Measurements from ENCODE around the gene TRPT1.
A peak's percentile ranks its signal among the peaks of the same experiment; 100 is the strongest.

The TRPT1 gene

DNA sequence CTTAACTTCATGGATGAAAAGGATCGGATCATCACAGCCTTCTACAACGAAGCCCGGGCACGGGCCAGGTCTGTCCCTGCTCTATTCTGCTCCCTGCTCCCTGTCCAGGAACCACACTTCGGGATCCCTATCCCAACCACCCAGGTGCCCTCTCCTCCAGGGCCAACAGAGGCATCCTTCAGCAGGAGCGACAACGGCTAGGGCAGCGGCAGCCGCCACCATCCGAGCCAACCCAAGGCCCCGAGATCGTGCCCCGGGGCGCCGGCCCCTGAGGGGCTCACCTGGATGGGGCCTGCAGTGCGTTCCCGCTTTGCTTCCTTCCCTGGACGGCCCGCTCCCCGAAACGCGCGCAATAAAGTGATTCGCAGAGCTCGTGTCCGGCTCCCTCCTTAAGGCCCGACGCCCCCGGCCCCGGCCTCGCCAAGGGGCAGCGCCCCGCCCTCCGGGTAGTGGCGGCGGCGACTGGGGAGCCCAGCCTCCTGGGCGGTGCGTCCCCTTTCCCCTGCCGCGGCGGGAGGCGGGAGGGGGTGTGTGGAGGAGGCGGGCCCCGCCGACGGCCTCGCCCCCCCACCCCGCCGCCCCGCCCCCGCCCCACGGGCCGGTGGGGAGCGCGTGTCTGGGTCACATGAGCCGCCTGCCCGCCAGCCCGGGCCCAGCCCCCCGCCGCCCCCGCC lies 8.1 kb upstream of the TRPT1 start, which contains the start of gene VEGFB (continued):
- TF ChIP-seq, protein P1, sequence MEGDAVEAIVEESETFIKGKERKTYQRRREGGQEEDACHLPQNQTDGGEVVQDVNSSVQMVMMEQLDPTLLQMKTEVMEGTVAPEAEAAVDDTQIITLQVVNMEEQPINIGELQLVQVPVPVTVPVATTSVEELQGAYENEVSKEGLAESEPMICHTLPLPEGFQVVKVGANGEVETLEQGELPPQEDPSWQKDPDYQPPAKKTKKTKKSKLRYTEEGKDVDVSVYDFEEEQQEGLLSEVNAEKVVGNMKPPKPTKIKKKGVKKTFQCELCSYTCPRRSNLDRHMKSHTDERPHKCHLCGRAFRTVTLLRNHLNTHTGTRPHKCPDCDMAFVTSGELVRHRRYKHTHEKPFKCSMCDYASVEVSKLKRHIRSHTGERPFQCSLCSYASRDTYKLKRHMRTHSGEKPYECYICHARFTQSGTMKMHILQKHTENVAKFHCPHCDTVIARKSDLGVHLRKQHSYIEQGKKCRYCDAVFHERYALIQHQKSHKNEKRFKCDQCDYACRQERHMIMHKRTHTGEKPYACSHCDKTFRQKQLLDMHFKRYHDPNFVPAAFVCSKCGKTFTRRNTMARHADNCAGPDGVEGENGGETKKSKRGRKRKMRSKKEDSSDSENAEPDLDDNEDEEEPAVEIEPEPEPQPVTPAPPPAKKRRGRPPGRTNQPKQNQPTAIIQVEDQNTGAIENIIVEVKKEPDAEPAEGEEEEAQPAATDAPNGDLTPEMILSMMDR (tag by site-specific recombination; IDR thresholded peaks at IDR 0.05): peak; percentile 22; the same call in 1 of the 2 replicates
- TF ChIP-seq, protein P2, sequence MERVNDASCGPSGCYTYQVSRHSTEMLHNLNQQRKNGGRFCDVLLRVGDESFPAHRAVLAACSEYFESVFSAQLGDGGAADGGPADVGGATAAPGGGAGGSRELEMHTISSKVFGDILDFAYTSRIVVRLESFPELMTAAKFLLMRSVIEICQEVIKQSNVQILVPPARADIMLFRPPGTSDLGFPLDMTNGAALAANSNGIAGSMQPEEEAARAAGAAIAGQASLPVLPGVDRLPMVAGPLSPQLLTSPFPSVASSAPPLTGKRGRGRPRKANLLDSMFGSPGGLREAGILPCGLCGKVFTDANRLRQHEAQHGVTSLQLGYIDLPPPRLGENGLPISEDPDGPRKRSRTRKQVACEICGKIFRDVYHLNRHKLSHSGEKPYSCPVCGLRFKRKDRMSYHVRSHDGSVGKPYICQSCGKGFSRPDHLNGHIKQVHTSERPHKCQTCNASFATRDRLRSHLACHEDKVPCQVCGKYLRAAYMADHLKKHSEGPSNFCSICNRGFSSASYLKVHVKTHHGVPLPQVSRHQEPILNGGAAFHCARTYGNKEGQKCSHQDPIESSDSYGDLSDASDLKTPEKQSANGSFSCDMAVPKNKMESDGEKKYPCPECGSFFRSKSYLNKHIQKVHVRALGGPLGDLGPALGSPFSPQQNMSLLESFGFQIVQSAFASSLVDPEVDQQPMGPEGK (tag by site-specific recombination; IDR thresholded peaks at IDR 0.05): peak; percentile 55; the same call in 1 of the 2 replicates
- peak; percentile 43; the same call in 1 of the 2 replicates for TF ChIP-seq ZBTB20 (tag by site-specific recombination; IDR thresholded peaks at IDR 0.05)
- peak; percentile 64 for TF ChIP-seq KLF10 (tag by site-specific recombination; IDR thresholded peaks at IDR 0.05)
- TF ChIP-seq, protein P3, sequence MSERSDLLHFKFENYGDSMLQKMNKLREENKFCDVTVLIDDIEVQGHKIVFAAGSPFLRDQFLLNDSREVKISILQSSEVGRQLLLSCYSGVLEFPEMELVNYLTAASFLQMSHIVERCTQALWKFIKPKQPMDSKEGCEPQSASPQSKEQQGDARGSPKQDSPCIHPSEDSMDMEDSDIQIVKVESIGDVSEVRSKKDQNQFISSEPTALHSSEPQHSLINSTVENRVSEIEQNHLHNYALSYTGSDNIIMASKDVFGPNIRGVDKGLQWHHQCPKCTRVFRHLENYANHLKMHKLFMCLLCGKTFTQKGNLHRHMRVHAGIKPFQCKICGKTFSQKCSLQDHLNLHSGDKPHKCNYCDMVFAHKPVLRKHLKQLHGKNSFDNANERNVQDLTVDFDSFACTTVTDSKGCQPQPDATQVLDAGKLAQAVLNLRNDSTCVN (tag by site-specific recombination; optimal IDR thresholded peaks at IDR 0.05): peak; percentile 34
- peak; percentile 53 for TF ChIP-seq ZFHX2 (tag by site-specific recombination; conservative IDR thresholded peaks at IDR 0.05)
- TF ChIP-seq, protein P4, sequence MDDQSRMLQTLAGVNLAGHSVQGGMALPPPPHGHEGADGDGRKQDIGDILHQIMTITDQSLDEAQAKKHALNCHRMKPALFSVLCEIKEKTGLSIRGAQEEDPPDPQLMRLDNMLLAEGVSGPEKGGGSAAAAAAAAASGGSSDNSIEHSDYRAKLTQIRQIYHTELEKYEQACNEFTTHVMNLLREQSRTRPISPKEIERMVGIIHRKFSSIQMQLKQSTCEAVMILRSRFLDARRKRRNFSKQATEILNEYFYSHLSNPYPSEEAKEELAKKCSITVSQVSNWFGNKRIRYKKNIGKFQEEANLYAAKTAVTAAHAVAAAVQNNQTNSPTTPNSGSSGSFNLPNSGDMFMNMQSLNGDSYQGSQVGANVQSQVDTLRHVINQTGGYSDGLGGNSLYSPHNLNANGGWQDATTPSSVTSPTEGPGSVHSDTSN (CRISPR knock-in tag; IDR thresholded peaks at IDR 0.05): no peak
- TF ChIP-seq ZNF561 (tag by site-specific recombination; IDR thresholded peaks at IDR 0.05; ENCODE audit: borderline replicate concordance): 0 out of 2 replicates have a peak, but pooled peaks have one; percentile 50
- peak; percentile 19; the same call in 1 of the 2 replicates for TF ChIP-seq EGR2 (tag by site-specific recombination; IDR thresholded peaks at IDR 0.05; ENCODE audit: low read depth)
- TF ChIP-seq ZBTB17 (tag by site-specific recombination; IDR thresholded peaks at IDR 0.05): peak; percentile 66
- TF ChIP-seq, protein P5, sequence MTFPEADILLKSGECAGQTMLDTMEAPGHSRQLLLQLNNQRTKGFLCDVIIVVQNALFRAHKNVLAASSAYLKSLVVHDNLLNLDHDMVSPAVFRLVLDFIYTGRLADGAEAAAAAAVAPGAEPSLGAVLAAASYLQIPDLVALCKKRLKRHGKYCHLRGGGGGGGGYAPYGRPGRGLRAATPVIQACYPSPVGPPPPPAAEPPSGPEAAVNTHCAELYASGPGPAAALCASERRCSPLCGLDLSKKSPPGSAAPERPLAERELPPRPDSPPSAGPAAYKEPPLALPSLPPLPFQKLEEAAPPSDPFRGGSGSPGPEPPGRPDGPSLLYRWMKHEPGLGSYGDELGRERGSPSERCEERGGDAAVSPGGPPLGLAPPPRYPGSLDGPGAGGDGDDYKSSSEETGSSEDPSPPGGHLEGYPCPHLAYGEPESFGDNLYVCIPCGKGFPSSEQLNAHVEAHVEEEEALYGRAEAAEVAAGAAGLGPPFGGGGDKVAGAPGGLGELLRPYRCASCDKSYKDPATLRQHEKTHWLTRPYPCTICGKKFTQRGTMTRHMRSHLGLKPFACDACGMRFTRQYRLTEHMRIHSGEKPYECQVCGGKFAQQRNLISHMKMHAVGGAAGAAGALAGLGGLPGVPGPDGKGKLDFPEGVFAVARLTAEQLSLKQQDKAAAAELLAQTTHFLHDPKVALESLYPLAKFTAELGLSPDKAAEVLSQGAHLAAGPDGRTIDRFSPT (tag by site-specific recombination; IDR thresholded peaks at IDR 0.05): 0 out of 2 replicates have a peak, but pooled peaks have one; percentile 41
- TF ChIP-seq, protein P6, sequence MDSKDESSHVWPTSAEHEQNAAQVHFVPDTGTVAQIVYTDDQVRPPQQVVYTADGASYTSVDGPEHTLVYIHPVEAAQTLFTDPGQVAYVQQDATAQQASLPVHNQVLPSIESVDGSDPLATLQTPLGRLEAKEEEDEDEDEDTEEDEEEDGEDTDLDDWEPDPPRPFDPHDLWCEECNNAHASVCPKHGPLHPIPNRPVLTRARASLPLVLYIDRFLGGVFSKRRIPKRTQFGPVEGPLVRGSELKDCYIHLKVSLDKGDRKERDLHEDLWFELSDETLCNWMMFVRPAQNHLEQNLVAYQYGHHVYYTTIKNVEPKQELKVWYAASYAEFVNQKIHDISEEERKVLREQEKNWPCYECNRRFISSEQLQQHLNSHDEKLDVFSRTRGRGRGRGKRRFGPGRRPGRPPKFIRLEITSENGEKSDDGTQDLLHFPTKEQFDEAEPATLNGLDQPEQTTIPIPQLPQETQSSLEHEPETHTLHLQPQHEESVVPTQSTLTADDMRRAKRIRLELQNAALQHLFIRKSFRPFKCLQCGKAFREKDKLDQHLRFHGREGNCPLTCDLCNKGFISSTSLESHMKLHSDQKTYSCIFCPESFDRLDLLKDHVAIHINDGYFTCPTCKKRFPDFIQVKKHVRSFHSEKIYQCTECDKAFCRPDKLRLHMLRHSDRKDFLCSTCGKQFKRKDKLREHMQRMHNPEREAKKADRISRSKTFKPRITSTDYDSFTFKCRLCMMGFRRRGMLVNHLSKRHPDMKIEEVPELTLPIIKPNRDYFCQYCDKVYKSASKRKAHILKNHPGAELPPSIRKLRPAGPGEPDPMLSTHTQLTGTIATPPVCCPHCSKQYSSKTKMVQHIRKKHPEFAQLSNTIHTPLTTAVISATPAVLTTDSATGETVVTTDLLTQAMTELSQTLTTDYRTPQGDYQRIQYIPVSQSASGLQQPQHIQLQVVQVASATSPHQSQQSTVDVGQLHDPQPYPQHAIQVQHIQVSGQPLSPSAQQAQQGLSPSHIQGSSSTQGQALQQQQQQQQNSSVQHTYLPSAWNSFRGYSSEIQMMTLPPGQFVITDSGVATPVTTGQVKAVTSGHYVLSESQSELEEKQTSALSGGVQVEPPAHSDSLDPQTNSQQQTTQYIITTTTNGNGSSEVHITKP (tag by site-specific recombination; IDR thresholded peaks at IDR 0.05): no peak
- TF ChIP-seq ZBTB8A (tag by site-specific recombination; IDR thresholded peaks at IDR 0.05): peak; percentile 58; the same call in 1 of the 2 replicates
- TF ChIP-seq IKZF3 (tag by site-specific recombination; IDR thresholded peaks at IDR 0.05): 0 out of 2 replicates have a peak, but pooled peaks have one; percentile 17
- 0 out of 2 replicates have a peak, but pooled peaks have one; percentile 32 for TF ChIP-seq ZNF2 (tag by site-specific recombination; IDR thresholded peaks at IDR 0.05)
- TF ChIP-seq ZNF600 (tag by site-specific recombination; IDR thresholded peaks at IDR 0.05): 0 out of 2 replicates have a peak, but pooled peaks have one; percentile 17
- TF ChIP-seq ZXDB (tag by site-specific recombination; IDR thresholded peaks at IDR 0.05): peak; percentile 60; the same call in 1 of the 2 replicates
- TF ChIP-seq GLIS1 (tag by site-specific recombination; IDR thresholded peaks at IDR 0.05): peak; percentile 44; the same call in 1 of the 2 replicates
- no peak for TF ChIP-seq ZNF214 (tag by site-specific recombination; IDR thresholded peaks at IDR 0.05; ENCODE audit: borderline replicate concordance)
- TF ChIP-seq SP7 (tag by site-specific recombination; IDR thresholded peaks at IDR 0.05): peak; percentile 39; the same call in 1 of the 2 replicates
- 0 out of 2 replicates have a peak, but pooled peaks have one; percentile 13 for TF ChIP-seq ZNF423 (tag by site-specific recombination; IDR thresholded peaks at IDR 0.05)
- TF ChIP-seq GFI1B (tag by site-specific recombination; IDR thresholded peaks at IDR 0.05): no peak
- peak; percentile 69 for TF ChIP-seq SP3 (tag by site-specific recombination; IDR thresholded peaks at IDR 0.05)

All from HEK293 (cell line).